ENCODE results near the gene DEPDC5.

The DEPDC5 gene

DNA sequence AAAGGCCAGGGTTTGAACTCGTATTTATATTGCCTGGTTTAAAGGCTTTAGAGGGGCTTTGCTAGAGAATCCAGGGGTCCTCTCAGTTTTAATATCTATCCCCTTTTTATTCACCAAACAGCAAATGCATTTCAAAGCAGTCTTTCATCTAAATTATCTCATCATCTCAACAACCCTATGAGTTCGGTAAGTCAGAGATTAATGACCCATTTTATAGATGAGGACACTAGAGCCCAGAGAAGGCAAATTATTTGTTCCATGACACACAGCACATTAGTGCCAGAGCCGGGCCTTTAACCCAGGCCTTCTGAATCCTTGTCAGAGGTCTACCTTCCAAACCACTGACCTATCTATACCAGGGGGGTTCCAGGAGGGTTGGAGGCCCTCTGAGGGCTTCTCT is 173.7 kb downstream of the DEPDC5 start:
- DNase-seq: no peak

- no peak for DNase-seq
Observed at GRCh38 chr22:31929167-31929930, 175.5 kb downstream of the DEPDC5 start.

GRCh38 chr22:31932863-31933262 is 179.0 kb downstream of the DEPDC5 start:
- no peak for DNase-seq

GRCh38 chr22:31933406-31933805 is 179.6 kb downstream of the DEPDC5 start:
- no peak for DNase-seq

GRCh38 chr22:31933816-31934482 is 180.1 kb downstream of the DEPDC5 start:
- no peak for DNase-seq

GRCh38 chr22:31935961-31936635 is 182.3 kb downstream of the DEPDC5 start:
- no peak for DNase-seq

DNA sequence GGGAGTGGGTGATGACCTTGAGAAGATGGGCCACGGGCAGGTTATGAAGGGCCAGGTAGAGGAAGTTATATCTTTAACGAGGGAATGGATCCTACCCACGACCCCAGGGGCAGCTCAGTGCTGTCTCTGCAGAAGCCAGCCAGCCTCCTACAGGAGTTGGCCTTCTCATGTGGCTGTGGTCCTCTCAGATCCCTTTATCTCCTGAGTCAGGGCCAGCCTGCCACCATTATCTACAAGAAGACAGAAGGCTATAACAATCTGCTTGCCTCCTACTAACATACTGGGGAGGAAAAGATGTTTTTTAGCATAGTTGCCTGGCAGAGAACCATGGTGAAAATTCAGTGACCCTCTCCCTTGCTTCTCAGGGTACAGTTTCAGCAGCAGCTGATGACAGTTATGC is 183.5 kb downstream of the DEPDC5 start:
- DNase-seq: no peak

DNA sequence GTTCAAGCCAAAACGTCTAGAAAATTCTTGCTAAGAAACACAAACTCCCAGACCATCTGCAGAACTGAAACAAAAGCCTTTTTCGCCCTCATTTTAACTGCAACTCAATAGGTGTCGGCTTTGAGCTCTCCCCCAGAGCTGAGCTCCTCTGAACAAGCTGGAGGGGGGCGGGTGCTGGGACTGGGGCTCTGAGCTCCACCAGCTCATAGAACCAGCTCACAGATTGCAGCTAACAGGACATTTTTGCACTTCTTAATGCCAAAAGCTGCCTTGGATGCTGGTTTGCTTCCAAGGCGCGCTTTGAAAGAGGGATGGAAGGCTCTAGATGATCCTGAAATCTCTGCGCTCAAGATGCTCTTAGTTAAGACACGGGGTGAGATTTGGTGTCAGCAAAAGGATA is 184.5 kb downstream of the DEPDC5 start:
- DNase-seq: no peak

DNA sequence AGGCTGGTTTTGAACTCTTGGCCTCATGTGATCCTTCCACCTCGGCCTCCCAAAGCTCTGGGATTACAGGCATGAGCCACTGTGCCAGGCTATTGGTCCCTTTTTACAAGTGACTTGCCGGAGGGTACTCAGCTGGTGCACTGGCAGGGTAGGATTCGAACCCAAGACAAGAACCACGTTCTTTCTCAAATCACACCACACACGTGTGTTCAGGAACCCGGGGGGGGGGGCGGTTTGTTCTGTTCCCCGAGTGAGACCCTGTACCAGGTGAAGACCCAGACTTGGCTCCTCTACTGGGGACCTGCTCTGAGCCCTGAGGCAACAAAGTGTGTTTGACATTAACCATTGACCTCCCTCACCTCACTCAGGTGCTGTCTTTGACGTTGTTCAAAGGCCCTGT is 186.7 kb downstream of the DEPDC5 start:
- DNase-seq: no peak

GRCh38 chr22:31942091-31942490 is 188.3 kb downstream of the DEPDC5 start:
- no peak for DNase-seq

GRCh38 chr22:31943206-31943977 is 189.6 kb downstream of the DEPDC5 start:
- DNase-seq: no peak

- peak; percentile 83 to 88 for DNase-seq
Observed at GRCh38 chr22:31943978-31944699, 190.3 kb downstream of the DEPDC5 start, which contains the start of gene YWHAH. TSS of gene YWHAH (plus strand) at chr22:31944535. CDS start at chr22:31944734, 199 bp downstream.

DNA sequence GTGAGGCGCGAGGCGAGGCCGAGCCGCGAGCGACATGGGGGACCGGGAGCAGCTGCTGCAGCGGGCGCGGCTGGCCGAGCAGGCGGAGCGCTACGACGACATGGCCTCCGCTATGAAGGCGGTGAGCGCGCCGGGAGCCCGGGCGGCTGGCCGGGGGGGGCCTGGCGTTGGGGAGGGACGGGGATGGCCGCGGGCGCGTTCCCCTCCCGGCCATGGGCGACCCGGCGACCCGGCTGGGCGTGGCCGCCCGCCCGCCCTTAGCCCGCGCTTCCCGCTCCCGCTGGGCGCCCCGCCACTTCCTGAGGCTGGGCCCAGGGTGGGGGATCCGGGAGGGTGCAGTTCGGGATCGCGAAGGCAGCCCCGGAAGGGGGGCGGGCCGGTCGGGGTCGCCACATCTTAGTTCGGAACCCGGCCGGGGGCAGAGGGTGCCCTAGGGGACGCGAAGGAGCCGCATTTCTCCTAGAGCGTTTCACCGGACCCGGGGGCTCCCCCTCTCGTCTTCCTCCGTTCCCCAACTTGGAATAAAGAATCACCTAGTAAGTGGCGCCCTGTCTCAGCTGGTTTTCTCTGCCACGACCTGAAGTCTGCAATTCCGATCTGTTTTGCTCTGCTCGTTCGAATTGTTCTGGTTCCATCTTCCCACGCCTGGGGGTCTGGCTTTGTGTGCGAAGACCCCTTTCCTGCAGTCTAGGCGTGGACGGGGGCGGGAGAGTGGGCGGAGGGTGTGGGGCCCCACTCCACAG is 191.1 kb downstream of the DEPDC5 start:
- DNase-seq: peak; percentile 35 to 46

- peak in 1 of 2 donors; percentile 9 for DNase-seq
Observed at GRCh38 chr22:31945443-31945855, 191.6 kb downstream of the DEPDC5 start.

DNA sequence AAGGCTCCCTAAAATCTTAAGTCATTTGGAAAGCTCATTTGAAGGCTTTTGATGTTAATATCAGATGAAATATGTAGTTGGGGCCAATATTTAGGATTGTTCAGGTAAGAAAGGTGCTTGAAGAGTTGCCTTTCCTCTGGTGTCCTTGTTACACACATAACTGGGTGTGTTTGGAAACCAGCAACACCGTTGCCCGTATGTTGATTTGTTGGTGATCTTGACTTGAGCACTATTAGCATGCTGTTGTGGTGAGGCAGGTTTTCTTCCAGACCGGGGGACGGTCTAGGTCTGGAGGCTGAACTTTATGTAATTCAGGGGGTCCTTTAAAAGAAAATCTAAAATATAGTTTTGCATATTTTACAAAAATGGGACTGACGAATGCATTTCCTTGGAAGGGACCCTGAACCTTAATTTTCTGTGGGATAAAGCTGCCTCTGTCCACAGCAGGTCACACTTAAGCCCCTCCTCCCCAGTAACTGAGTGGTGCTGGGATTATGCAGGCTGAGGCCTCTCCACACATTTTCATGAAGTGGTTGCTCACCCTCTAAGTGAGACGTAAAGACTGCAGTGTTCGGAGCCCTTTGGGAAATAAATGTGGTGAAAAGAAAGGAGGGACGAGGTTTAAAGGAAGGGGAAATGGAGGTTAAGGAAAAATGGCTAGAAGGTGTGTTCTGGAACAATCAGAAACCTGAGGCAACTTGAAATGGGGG is 192.3 kb downstream of the DEPDC5 start:
- DNase-seq: no peak

- peak; percentile 27 to 43 for DNase-seq
Observed at GRCh38 chr22:31947296-31947695, 193.5 kb downstream of the DEPDC5 start.

- DNase-seq: no peak
Observed at GRCh38 chr22:31948002-31948401, 194.2 kb downstream of the DEPDC5 start.

GRCh38 chr22:31950226-31950625 is 196.4 kb downstream of the DEPDC5 start:
- DNase-seq: no peak

- DNase-seq: no peak
Observed at GRCh38 chr22:31951194-31952093, 197.6 kb downstream of the DEPDC5 start.

DNA sequence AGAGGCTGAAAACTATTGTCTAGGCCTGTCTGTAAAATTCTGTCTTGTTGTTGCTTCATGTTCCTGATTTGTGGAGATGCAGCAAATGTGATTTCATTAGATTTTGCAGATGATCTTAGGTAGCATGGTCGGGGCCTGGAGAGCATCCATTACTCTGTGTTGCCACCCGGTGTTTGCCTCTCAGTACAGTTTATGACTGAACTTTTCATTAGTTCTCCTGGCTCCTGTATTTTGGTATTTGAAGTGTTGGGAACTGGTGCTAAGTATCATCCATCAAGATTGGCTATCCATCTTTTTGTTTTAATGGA is 198.2 kb downstream of the DEPDC5 start:
- DNase-seq: no peak

Measured in activated CD4-positive, alpha-beta T cell treated with anti-CD3 and anti-CD28 coated beads for 4 hours (primary cell).